GM18909 (cell line): ENCODE results near the gene RPRD1B.

ENCODE experiments used
- ATAC-seq: cut with Tn5 transposase; IDR thresholded peaks from one replicate; pipeline ENCODE4 v1.9.1; 2021; ENCODE audit warnings: mild to moderate bottlenecking; ENCODE audit not compliant: unreplicated experiment, poor library complexity

Gene RPRD1B

GRCh38 chr20:38115205-38115604 lies 81.7 kb downstream of the RPRD1B start:
- ATAC-seq, result no peak

GRCh38 chr20:38115896-38116295 lies 82.3 kb downstream of the RPRD1B start:
- no peak for ATAC-seq

GRCh38 chr20:38116409-38117165 lies 83.0 kb downstream of the RPRD1B start:
- no peak for ATAC-seq

GRCh38 chr20:38117205-38117604 lies 83.7 kb downstream of the RPRD1B start:
- ATAC-seq, result no peak

GRCh38 chr20:38117635-38118034 lies 84.1 kb downstream of the RPRD1B start:
- ATAC-seq, result no peak

GRCh38 chr20:38119446-38119845 lies 85.9 kb downstream of the RPRD1B start:
- no peak for ATAC-seq

GRCh38 chr20:38120625-38120988 lies 87.1 kb downstream of the RPRD1B start:
- no peak for ATAC-seq

- no peak for ATAC-seq
Observed at GRCh38 chr20:38121741-38122140, 88.2 kb downstream of the RPRD1B start.

GRCh38 chr20:38123021-38123587 lies 89.6 kb downstream of the RPRD1B start:
- no peak for ATAC-seq

- no peak for ATAC-seq
Observed at GRCh38 chr20:38125157-38126056, 91.9 kb downstream of the RPRD1B start.

GRCh38 chr20:38126146-38126921 lies 92.8 kb downstream of the RPRD1B start:
- ATAC-seq, result no peak

GRCh38 chr20:38126932-38127621 lies 93.5 kb downstream of the RPRD1B start:
- ATAC-seq, result no peak

- ATAC-seq, result no peak
Observed at GRCh38 chr20:38127920-38128528, 94.5 kb downstream of the RPRD1B start.

- no peak for ATAC-seq
Observed at GRCh38 chr20:38128691-38129090, 95.1 kb downstream of the RPRD1B start.

GRCh38 chr20:38129248-38129865 lies 95.8 kb downstream of the RPRD1B start:
- ATAC-seq, result no peak

- no peak for ATAC-seq
Observed at GRCh38 chr20:38129893-38130609, 96.5 kb downstream of the RPRD1B start.

- no peak for ATAC-seq
Observed at GRCh38 chr20:38130687-38131587, 97.4 kb downstream of the RPRD1B start.
